Measurements from ENCODE around the gene FAM131B. TPM values are rescaled to one million over a fixed set of nuclear protein-coding genes. Genes with fewer than 3 reads are reported as not detected.

Gene FAM131B
- total and polyA plus RNA-seq, 8 donors, result 0.05 to 0.25 (median 0.11) TPM

GRCh38 chr7:143318661-143319060, 43.9 kb downstream of the FAM131B start:
- TF ChIP-seq CTCF (IDR thresholded peaks at IDR 0.05), result no peak
- no peaks in the 10 kb centered on the region for H3K36me3 ChIP-seq

GRCh38 chr7:143316492-143316891, 46.0 kb downstream of the FAM131B start:
- WGBS, 2 donors, result 73% methylated on average over 4 of the region's 4 CpGs
- no peak for DNase-seq
- TF ChIP-seq CTCF (IDR thresholded peaks at IDR 0.05), result no peak

More at GRCh38 chr7:143318661-143319060, 43.9 kb downstream of the FAM131B start:
- H3K4me3 ChIP-seq, result no peak overlapping the region
- DNase-seq (no peak), ATAC-seq (peak in 3 of 4 donors; percentile 41 to 60 (median 41)), FAIRE-seq (no peak)
- WGBS, 2 donors, result 71 to 79% methylated on average over 5 of the region's 5 CpGs
- H3K27me3 ChIP-seq, result no peaks in the 10 kb centered on the region
- no peaks in the 10 kb centered on the region for H3K9me3 ChIP-seq
- intact Hi-C loops (cut with DNase I), result no loop called here
- H3K27ac ChIP-seq, result no peak overlapping the region
- H3K4me1 ChIP-seq, result no peaks in the 10 kb centered on the region

GRCh38 chr7:143315776-143316175, 46.7 kb downstream of the FAM131B start, which contains the start of gene CLCN1:
CLCN1 (plus strand) TSS chr7:143316111; CDS start chr7:143316213, 102 bp downstream.
- intact Hi-C loops (cut with DNase I), result no loop called here
- ATAC-seq, result no peak
- H3K4me1 ChIP-seq, result no peaks in the 10 kb centered on the region
- 58 to 67% methylated on average over 5 of the region's 5 CpGs for WGBS, 2 donors
- no peak for FAIRE-seq
- no peak for TF ChIP-seq CTCF (IDR thresholded peaks at IDR 0.05)
- no peaks in the 10 kb centered on the region for H3K36me3 ChIP-seq
- H3K27ac ChIP-seq, result no peak within 1 kb of the TSS
- H3K9me3 ChIP-seq, result no peaks in the 10 kb centered on the region
- H3K27me3 ChIP-seq, result no peaks in the 10 kb centered on the region
- DNase-seq, result no peak
- H3K4me3 ChIP-seq, result no peak within 1 kb of the TSS

More at GRCh38 chr7:143316492-143316891, 46.0 kb downstream of the FAM131B start:
- H3K4me1 ChIP-seq, result no peaks in the 10 kb centered on the region
- no peaks in the 10 kb centered on the region for H3K36me3 ChIP-seq
- no peak overlapping the region for H3K4me3 ChIP-seq
- FAIRE-seq (no peak), ATAC-seq (no peak)
- H3K9me3 ChIP-seq, result no peaks in the 10 kb centered on the region
- no peaks in the 10 kb centered on the region for H3K27me3 ChIP-seq
- H3K27ac ChIP-seq, result no peak overlapping the region
- intact Hi-C loops (cut with DNase I), result no loop called here

GRCh38 chr7:143314127-143314526, 48.4 kb downstream of the FAM131B start:
- TF ChIP-seq CTCF (IDR thresholded peaks at IDR 0.05), result no peak
- DNase-seq (no peak), FAIRE-seq (no peak), ATAC-seq (no peak)
- Histone ChIP-seq H3K4me1 (no peaks in the 10 kb centered on the region), H3K4me3 (no peak overlapping the region), H3K36me3 (no peaks in the 10 kb centered on the region), H3K9me3 (no peaks in the 10 kb centered on the region), H3K27me3 (no peaks in the 10 kb centered on the region), H3K27ac (no peak overlapping the region)
- intact Hi-C loops (cut with DNase I), result no loop called here

- H3K4me3 ChIP-seq, result no peak overlapping the region
- ATAC-seq (no peak), FAIRE-seq (no peak), DNase-seq (no peak)
- WGBS, 2 donors, result 94 to 97% methylated on average over 2 of the region's 2 CpGs
- peaks cover 0 to 19% (median 15%) of the 10 kb centered on the region in 3 donors for H3K36me3 ChIP-seq
- H3K4me1 ChIP-seq, result no peaks in the 10 kb centered on the region
- no peak for TF ChIP-seq CTCF (IDR thresholded peaks at IDR 0.05)
- no peaks in the 10 kb centered on the region for H3K27me3 ChIP-seq
- no peak overlapping the region for H3K27ac ChIP-seq
- no peaks in the 10 kb centered on the region for H3K9me3 ChIP-seq
- intact Hi-C loops (cut with DNase I), result loop anchor here (5.0 to 10.0 kb wide), 2 partner anchors 64 to 66 kb away; no protein-coding TSS in a partner anchor
Observed at GRCh38 chr7:143308632-143309031, 53.9 kb downstream of the FAM131B start.

Data from pancreas (tissue), 10 donors.